H1 (cell line): Measurements from ENCODE around the gene CSRNP3. TPM values are rescaled to one million over a fixed set of nuclear protein-coding genes. Genes with fewer than 3 reads are reported as not detected.

Source experiments
- CTCF ChIA-PET: fragments of 300-600 bp; sonication (Branson Sonifier 250); formaldehyde crosslinking; loops from one replicate; lab custom pipeline; 2021; ENCODE audit not compliant: partially characterized antibody; lab: Charles Lee
- POLR2A ChIA-PET: fragments of 300-600 bp; sonication (Branson Sonifier 250); formaldehyde crosslinking; loops from one replicate; lab custom pipeline; 2021; ENCODE audit warnings: inconsistent platforms; ENCODE audit not compliant: partially characterized antibody; lab: Charles Lee
- DNase-seq, 2 experiments: peaks; one replicate each; pipeline versions ENCODE4 v3.0.0 to v3.0.0-alpha.2; 2010 to 2022; ENCODE audit warnings: low spot score in 2 of 2, low read depth in 1 of 2, mixed read lengths in 1 of 2
- FAIRE-seq: peaks from 2 replicates; lab custom pipeline; 2011; peaks lifted over from hg19 to GRCh38; lab: Jason Lieb, UNC
- H2AFZ ChIP-seq: 2 replicates; pipeline ENCODE4 v1.8.1; 2012; ENCODE audit warnings: low read length, inconsistent platforms
- H2AK5ac ChIP-seq: 2 replicates; pipeline ENCODE4 v1.6.1; 2013; ENCODE audit warnings: low read depth, low read length
- H2BK120ac ChIP-seq: replicated peaks from 2 replicates; pipeline ENCODE3; 2013; ENCODE audit warnings: low read depth, low read length, inconsistent platforms
- H2BK12ac ChIP-seq: 2 replicates; pipeline ENCODE4 v1.6.1; 2013; ENCODE audit warnings: low read depth, low read length
- H2BK15ac ChIP-seq: 2 replicates; pipeline ENCODE4 v1.6.1; 2013; ENCODE audit warnings: low read length
- H2BK20ac ChIP-seq: 2 replicates; pipeline ENCODE4 v1.6.1; 2013; ENCODE audit warnings: low read length
- H2BK5ac ChIP-seq: 2 replicates; pipeline ENCODE4 v1.6.1; 2013; ENCODE audit warnings: low read depth, low read length
- H3K14ac ChIP-seq: 2 replicates; pipeline ENCODE4 v1.6.1; 2013; ENCODE audit warnings: inconsistent platforms; ENCODE audit not compliant: insufficient read length
- H3K18ac ChIP-seq: 2 replicates; pipeline ENCODE4 v1.6.1; 2013; ENCODE audit warnings: low read length; ENCODE audit errors: extremely low read depth
- H3K23ac ChIP-seq: 2 replicates; pipeline ENCODE4 v1.6.1; 2013; ENCODE audit warnings: inconsistent platforms; ENCODE audit not compliant: insufficient read length
- H3K23me2 ChIP-seq: 2 replicates; pipeline ENCODE4 v1.6.1; 2013; ENCODE audit warnings: low read depth, low read length
- H3K27ac ChIP-seq: 2 replicates; pipeline ENCODE4 v1.6.1; 2011; ENCODE audit warnings: low read depth, low read length, inconsistent platforms
- H3K27me3 ChIP-seq, 4 experiments: replicated peaks in 1 of 4; 1 replicate in 1 of 4; 2 replicates in 3 of 4; pipeline versions ENCODE4 v1.6.1 to v1.8.1; 2011 to 2013; ENCODE audit warnings: low read length in 3 of 4, mild to moderate bottlenecking in 3 of 4, inconsistent platforms in 2 of 4, mixed read lengths in 2 of 4, moderate library complexity in 1 of 4; ENCODE audit not compliant: control insufficient read depth in 3 of 4, insufficient read depth in 3 of 4; ENCODE audit errors: extremely low read depth in 1 of 4
- H3K36me3 ChIP-seq, 4 experiments: 2 replicates each; pipeline versions ENCODE4 v1.6.1 to v1.8.1; 2011 to 2013; ENCODE audit warnings: mild to moderate bottlenecking in 4 of 4, low read length in 3 of 4, moderate library complexity in 2 of 4, control low read depth in 1 of 4, inconsistent platforms in 1 of 4; ENCODE audit not compliant: insufficient read depth in 4 of 4, control insufficient read depth in 2 of 4
- H3K4ac ChIP-seq: replicated peaks from 2 replicates; pipeline ENCODE3; 2013; ENCODE audit warnings: low read length, low read depth, mixed read lengths, inconsistent platforms; ENCODE audit not compliant: insufficient read length
- H3K4me1 ChIP-seq, 4 experiments: replicated peaks in 1 of 4; 1 replicate in 1 of 4; 2 replicates in 3 of 4; pipeline versions ENCODE4 v1.6.1 to v1.8.1; 2011 to 2013; ENCODE audit warnings: low read length in 3 of 4, inconsistent platforms in 2 of 4, mixed read lengths in 1 of 4; ENCODE audit not compliant: insufficient read depth in 4 of 4, control insufficient read depth in 3 of 4
- H3K4me2 ChIP-seq, 2 experiments: 2 replicates each; pipeline versions ENCODE4 v1.6.1 to v1.8.1; 2011 to 2013; ENCODE audit warnings: low read depth in 2 of 2, low read length in 2 of 2, control low read depth in 1 of 2, inconsistent platforms in 1 of 2, mild to moderate bottlenecking in 1 of 2; ENCODE audit not compliant: insufficient read depth in 1 of 2
- H3K4me3 ChIP-seq, 4 experiments: fragments of 200-600, 300-600 bp in 1 of 4; sonication (generic), shearing (Covaris generic), sonication (Bioruptor Twin) in 1 of 4; 2 replicates each; pipeline versions ENCODE4 v1.5.1 to v1.8.1; 2011 to 2016; ENCODE audit warnings: low read length in 4 of 4, low read depth in 3 of 4, control low read depth in 2 of 4, inconsistent platforms in 2 of 4, mild to moderate bottlenecking in 2 of 4, mixed read lengths in 1 of 4, moderate library complexity in 1 of 4; ENCODE audit not compliant: insufficient read depth in 2 of 4; ENCODE audit errors: extremely low read depth in 1 of 4
- H3K56ac ChIP-seq: replicated peaks from 2 replicates; pipeline ENCODE3; 2013; ENCODE audit warnings: low read depth, mild to moderate bottlenecking, mixed read lengths, low read length, inconsistent platforms; ENCODE audit not compliant: insufficient read length
- H3K79me1 ChIP-seq: 2 replicates; pipeline ENCODE4 v1.6.1; 2013; ENCODE audit warnings: low read depth, low read length, control low read depth
- H3K79me2 ChIP-seq, 2 experiments: 2 replicates each; pipeline versions ENCODE4 v1.6.1 to v1.8.1; 2012 to 2013; ENCODE audit warnings: low read length in 2 of 2, mild to moderate bottlenecking in 2 of 2, inconsistent platforms in 1 of 2; ENCODE audit not compliant: insufficient read depth in 2 of 2, control insufficient read depth in 1 of 2
- H3K9ac ChIP-seq, 4 experiments: replicated peaks in 1 of 4; 1 replicate in 1 of 4; 2 replicates in 3 of 4; pipeline versions ENCODE4 v1.6.1 to v1.8.1; 2011 to 2013; ENCODE audit warnings: low read depth in 3 of 4, low read length in 3 of 4, control low read depth in 2 of 4, mild to moderate bottlenecking in 2 of 4, moderate library complexity in 2 of 4, inconsistent platforms in 1 of 4; ENCODE audit errors: extremely low read depth in 1 of 4
- H3K9me3 ChIP-seq, 2 experiments: 2 replicates each; pipeline versions ENCODE4 v1.6.1 to v1.8.1; 2012 to 2013; ENCODE audit warnings: mild to moderate bottlenecking in 2 of 2, moderate library complexity in 2 of 2, control low read depth in 1 of 2, inconsistent platforms in 1 of 2, low read depth in 1 of 2, low read length in 1 of 2, mixed read lengths in 1 of 2; ENCODE audit not compliant: insufficient read depth in 2 of 2
- H4K20me1 ChIP-seq, 2 experiments: replicated peaks in 1 of 2; 2 replicates each; pipeline versions ENCODE3 to v1.8.1; 2011 to 2013; ENCODE audit warnings: inconsistent platforms in 2 of 2, low read length in 2 of 2, mild to moderate bottlenecking in 1 of 2; ENCODE audit not compliant: insufficient read depth in 2 of 2, control insufficient read depth in 1 of 2
- H4K5ac ChIP-seq: 2 replicates; pipeline ENCODE4 v1.6.1; 2013; ENCODE audit warnings: low read length, low read depth, mixed read lengths, inconsistent platforms; ENCODE audit not compliant: insufficient read length
- H4K8ac ChIP-seq: 2 replicates; pipeline ENCODE4 v1.8.0; 2013; ENCODE audit warnings: mild to moderate bottlenecking, moderate library complexity, low read length, inconsistent platforms; ENCODE audit not compliant: insufficient read depth; ENCODE audit errors: extremely low read depth
- H4K91ac ChIP-seq: replicated peaks from 2 replicates; pipeline ENCODE3; 2013; ENCODE audit warnings: low read length, mixed read lengths, inconsistent platforms; ENCODE audit not compliant: insufficient read length
- ATF3 ChIP-seq: IDR thresholded peaks from 2 replicates; pipeline ENCODE4 v1.6.1; 2011; ENCODE audit warnings: low read depth, mild to moderate bottlenecking, low read length; ENCODE audit not compliant: insufficient read depth
- BCL11A ChIP-seq, 2 experiments: IDR thresholded peaks; one replicate each; pipeline ENCODE4 v1.6.1; 2011; ENCODE audit warnings: low read depth in 2 of 2, low read length in 2 of 2, mild to moderate bottlenecking in 2 of 2
- KDM4A ChIP-seq: IDR thresholded peaks from one replicate; pipeline ENCODE4 v1.7.1; 2012; ENCODE audit warnings: low read depth, mild to moderate bottlenecking, moderate library complexity, low read length, inconsistent platforms; ENCODE audit not compliant: severe bottlenecking
- NRF1 ChIP-seq: IDR thresholded peaks from 2 replicates; pipeline ENCODE4 v1.6.1; 2011; ENCODE audit warnings: mild to moderate bottlenecking, low read depth, low read length, improper control_type of control experiment
- POLR2AphosphoS5 ChIP-seq: IDR thresholded peaks from 2 replicates; pipeline ENCODE4 v1.6.1; 2011; ENCODE audit warnings: low read depth, low read length
- RNF2 ChIP-seq: fragments of 200-900, 300-1000 bp; sonication (generic); IDR thresholded peaks from 2 replicates; pipeline ENCODE4 v1.7.1; 2016; ENCODE audit warnings: borderline replicate concordance, low read depth, mild to moderate bottlenecking, antibody characterized with exemption, low read length; ENCODE audit not compliant: poor library complexity, severe bottlenecking; ENCODE audit errors: missing control alignments
- SAP30 ChIP-seq: fragments of 300-600 bp; sonication (generic); IDR thresholded peaks from 2 replicates; pipeline ENCODE4 v1.7.1; 2012; ENCODE audit warnings: low read length, moderate library complexity, mild to moderate bottlenecking, inconsistent platforms; ENCODE audit not compliant: insufficient read depth, insufficient replicate concordance
- SP2 ChIP-seq: IDR thresholded peaks from 2 replicates; pipeline ENCODE4 v1.6.1; 2012; ENCODE audit warnings: mild to moderate bottlenecking, low read length, inconsistent platforms
- SUZ12 ChIP-seq: fragments of 200-600 bp; sonication (generic); IDR thresholded peaks from 2 replicates; pipeline ENCODE4 v1.6.1; 2012; ENCODE audit warnings: mild to moderate bottlenecking, inconsistent platforms, low read length, moderate library complexity, mixed read lengths
- USF2 ChIP-seq: IDR thresholded peaks from 2 replicates; pipeline ENCODE4 v1.6.1; 2011; ENCODE audit warnings: low read length, improper control_type of control experiment
- whole genome bisulfite sequencing, 2 experiments: shearing (Covaris generic) in 1 of 2; methylation state at CpG; one replicate each; pipeline versions ENCODE4 v1.1.6 to v1.1.7; 2013 to 2015; ENCODE audit warnings: low lambda C conversion rate in 2 of 2, mixed read lengths in 2 of 2, inconsistent platforms in 1 of 2, low coverage in 1 of 2, missing lambda C conversion rate in 1 of 2; ENCODE audit not compliant: insufficient replicate concordance in 2 of 2, insufficient coverage in 1 of 2, insufficient read length in 1 of 2; ENCODE audit errors: extremely low coverage in 1 of 2, missing lambda C conversion rate in 1 of 2; 5-methylcytosine and 5-hydroxymethylcytosine counted together
- polyA plus RNA-seq, 7 experiments: library from polyadenylated mRNA; depleted of rRNA in 3 of 7; stranded (reverse) in 5 of 7; unstranded in 2 of 7; fragments of >200 nt in 5 of 7; fragments of 200-250 nt in 2 of 7; gene quantifications; 1 replicate in 5 of 7; 2 replicates in 1 of 7; 4 replicates in 1 of 7; pipeline versions ENCODE4 v1.2.1 to v1.2.3, GENCODE V29; 2011 to 2013; ENCODE audit warnings: missing spikeins in 2 of 7, mixed read lengths in 2 of 7
- total RNA-seq: library from RNA; stranded (reverse); fragmentation: NEBNext Ultra II Directional; extraction: Animal tissue kit (Norgen Biotek cat#: 25700); gene quantifications from 2 replicates; pipeline ENCODE4 v1.2.1, GENCODE V29; 2021

CSRNP3 gene
- total and polyA plus RNA-seq, 2 of the 8 experiments (the other 6 are each of a cell fraction or from before 2014, with no cell fraction given), result 1.3 to 6.5 TPM

GRCh38 chr2:165640247-165640929, 170.9 kb downstream of the CSRNP3 start:
- DNase-seq (no peak), FAIRE-seq (no peak)
- Histone ChIP-seq H3K79me2 (no peaks in the 10 kb centered on the region), H2AK5ac (no peak overlapping the region), H2BK5ac (no peak overlapping the region), H3K4me1 (peaks cover 0 to 4% (median 0%) of the 10 kb centered on the region in 4 experiments; a peak in 1 of 7 replicates), H3K27me3 (no peaks in the 10 kb centered on the region), H3K56ac (no peak overlapping the region), H2BK12ac (no peak overlapping the region), H2AFZ (no peak overlapping the region), H4K20me1 (no peaks in the 10 kb centered on the region), H3K36me3 (peaks cover 0 to 3% (median 0%) of the 10 kb centered on the region in 4 experiments; a peak in 1 of 8 replicates), H4K8ac (no peak overlapping the region), H3K27ac (no peak overlapping the region), H3K79me1 (no peaks in the 10 kb centered on the region), H3K23me2 (no peaks in the 10 kb centered on the region), H3K9ac (no peak overlapping the region), H3K23ac (no peak overlapping the region), H2BK20ac (no peak overlapping the region), H3K4me3 (no peak overlapping the region), H3K4me2 (no peak overlapping the region), H4K91ac (no peak overlapping the region), H4K5ac (no peak overlapping the region), H3K9me3 (no peaks in the 10 kb centered on the region), H3K4ac (no peak overlapping the region), H2BK120ac (no peak overlapping the region), H2BK15ac (no peak overlapping the region), H3K18ac (no peak overlapping the region), H3K14ac (no peak overlapping the region)
- POLR2A ChIA-PET, result interaction anchor here (1.0 to 1.3 kb wide), 2 partner anchors 9 to 171 kb away, joined by 3 read pairs; partner anchors contain the start of gene CSRNP3
- WGBS, 2 experiments, result 84% methylated on average over 3 of the region's 3 CpGs; no CpG with 5 or more reads in 1 of the 2 experiments
- CTCF ChIA-PET, result interaction anchor here (0.6 to 0.9 kb wide), 3 partner anchors 9 to 90 kb away, joined by 3 to 4 read pairs (median 3); no protein-coding TSS in a partner anchor
- TF ChIP-seq SP2, result no peak
- no peak for TF ChIP-seq ATF3
- no peak for TF ChIP-seq KDM4A
- no peak for TF ChIP-seq SAP30
- no peak for TF ChIP-seq USF2
- no peak for TF ChIP-seq POLR2AphosphoS5
- TF ChIP-seq BCL11A (IDR thresholded peaks at IDR 0.05; ENCODE audit: low read depth in 2 of 2, low read length in 2 of 2), result no peak
- TF ChIP-seq SUZ12, result no peak
- no peak for TF ChIP-seq RNF2
- no peak for TF ChIP-seq NRF1
